ENCODE results near the gene PNRC1. TPM values are rescaled to one million over a fixed set of nuclear protein-coding genes. Genes with fewer than 3 reads are reported as not detected.

PNRC1 gene
- total RNA-seq, 2 donors from 2014 or later = 217 to 297 TPM

- no peak for TF ChIP-seq CTCF (IDR thresholded peaks at IDR 0.05)
- ATAC-seq (ENCODE audit: insufficient number of reproducible peaks, low FRiP score, low read depth) (no peak), DNase-seq (ENCODE audit: low spot score) (no peak)
- H3K4me1 ChIP-seq (ENCODE audit: control insufficient read depth in 1 of 2, low read depth in 2 of 2) = peaks cover 0 to 7% of the 10 kb centered on the region in 2 donors
- H3K4me3 ChIP-seq = no peak overlapping the region
- H3K27ac ChIP-seq = no peak overlapping the region
- H3K36me3 ChIP-seq = no peaks in the 10 kb centered on the region
- no peaks in the 10 kb centered on the region for H3K9me3 ChIP-seq
- H3K27me3 ChIP-seq (replicated peaks; ENCODE audit: insufficient read depth) = no peaks in the 10 kb centered on the region
Measured at GRCh38 chr6:89073840-89074239, 6.7 kb upstream of the PNRC1 start.

DNA sequence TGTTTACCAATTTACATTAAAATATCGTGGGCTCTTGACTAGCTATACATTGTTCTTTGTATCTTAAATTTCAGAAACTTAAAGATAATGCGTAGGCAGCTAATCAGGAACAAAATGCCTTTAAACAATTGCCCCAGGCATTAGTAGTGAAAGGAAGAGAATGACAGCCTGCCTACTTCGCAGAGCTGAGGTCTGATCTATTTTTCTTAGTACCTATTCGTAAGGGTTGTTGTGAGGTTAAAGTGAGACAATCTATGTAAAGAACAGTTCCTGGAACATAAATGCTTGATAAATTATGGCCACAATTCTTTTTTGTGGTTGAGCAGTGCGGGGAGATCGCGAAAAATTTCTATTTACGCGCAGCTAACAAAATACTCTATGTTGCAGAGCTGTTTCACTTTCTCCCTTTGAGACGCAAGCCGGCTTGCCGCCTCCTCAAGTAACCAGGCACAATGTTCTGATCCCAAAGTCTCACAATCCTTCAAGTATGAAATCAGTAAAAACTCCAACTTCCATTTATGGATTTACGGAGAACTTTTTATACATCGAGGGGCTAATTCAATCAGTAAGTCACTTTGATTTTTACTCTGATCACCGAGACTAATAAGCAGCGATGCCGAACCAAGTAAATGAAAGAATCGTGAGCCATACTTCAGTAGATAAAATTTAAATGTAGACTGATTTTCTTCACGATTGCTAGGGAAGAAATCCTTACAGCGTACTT lies 878 bp upstream of the PNRC1 start:
- no peak for DNase-seq (ENCODE audit: low spot score)
- Histone ChIP-seq H3K27ac (peak overlapping the region; percentile 100), H3K4me3 (peak overlapping the region; percentile 100), H3K36me3 (peaks cover 3% of the 10 kb centered on the region), H3K9me3 (no peaks in the 10 kb centered on the region), H3K4me1 (ENCODE audit: control insufficient read depth in 1 of 2, low read depth in 2 of 2) (peaks cover 14% of the 10 kb centered on the region in 2 donors), H3K27me3 (replicated peaks; ENCODE audit: insufficient read depth) (no peaks in the 10 kb centered on the region)
- no peak for ATAC-seq (ENCODE audit: insufficient number of reproducible peaks, low FRiP score, low read depth)
- no peak for TF ChIP-seq CTCF (IDR thresholded peaks at IDR 0.05)

GRCh38 chr6:89081129-89081422 lies 525 bp downstream of the PNRC1 start:
- peak overlapping the region; percentile 100 for H3K4me3 ChIP-seq
- ATAC-seq (ENCODE audit: insufficient number of reproducible peaks, low FRiP score, low read depth) = no peak
- no peaks in the 10 kb centered on the region for H3K9me3 ChIP-seq
- no peaks in the 10 kb centered on the region for H3K27me3 ChIP-seq (replicated peaks; ENCODE audit: insufficient read depth)
- peaks cover 15% of the 10 kb centered on the region for H3K36me3 ChIP-seq
- no peak for TF ChIP-seq CTCF (IDR thresholded peaks at IDR 0.05)
- peaks cover 24 to 28% of the 10 kb centered on the region in 2 donors for H3K4me1 ChIP-seq (ENCODE audit: control insufficient read depth in 1 of 2, low read depth in 2 of 2)
- DNase-seq (ENCODE audit: low spot score) = no peak
- H3K27ac ChIP-seq = peak overlapping the region; percentile 100

GRCh38 chr6:89081423-89082322 lies 1.1 kb downstream of the PNRC1 start:
- H3K36me3 ChIP-seq = peaks cover 15% of the 10 kb centered on the region
- no peak for TF ChIP-seq CTCF (IDR thresholded peaks at IDR 0.05)
- ATAC-seq (ENCODE audit: insufficient number of reproducible peaks, low FRiP score, low read depth) (peak; percentile 51), DNase-seq (ENCODE audit: low spot score) (peak; percentile 98)
- H3K4me1 ChIP-seq (ENCODE audit: control insufficient read depth in 1 of 2, low read depth in 2 of 2) = peaks cover 25 to 33% of the 10 kb centered on the region in 2 donors
- H3K27me3 ChIP-seq (replicated peaks; ENCODE audit: insufficient read depth) = no peaks in the 10 kb centered on the region
- H3K9me3 ChIP-seq = no peaks in the 10 kb centered on the region
- H3K4me3 ChIP-seq = peak overlapping the region; percentile 100
- H3K27ac ChIP-seq = peak overlapping the region; percentile 100

GRCh38 chr6:89082486-89082891 lies 1.9 kb downstream of the PNRC1 start:
- Histone ChIP-seq H3K4me1 (ENCODE audit: control insufficient read depth in 1 of 2, low read depth in 2 of 2) (peaks cover 28 to 35% of the 10 kb centered on the region in 2 donors), H3K27me3 (replicated peaks; ENCODE audit: insufficient read depth) (no peaks in the 10 kb centered on the region), H3K9me3 (no peaks in the 10 kb centered on the region), H3K4me3 (peak overlapping the region; percentile 100), H3K36me3 (peaks cover 15% of the 10 kb centered on the region), H3K27ac (peak overlapping the region; percentile 92 to 93)
- TF ChIP-seq CTCF (IDR thresholded peaks at IDR 0.05) = no peak
- no peak for DNase-seq (ENCODE audit: low spot score)
- no peak for ATAC-seq (ENCODE audit: insufficient number of reproducible peaks, low FRiP score, low read depth)

Data from thoracic aorta (tissue), 2 donors.